ENCODE data around the gene PTCRA. TPM values are rescaled to one million over a fixed set of nuclear protein-coding genes. Genes with fewer than 3 reads are reported as not detected.
A peak's percentile ranks its signal among the peaks of the same experiment; 100 is the strongest.

PTCRA gene
- total and polyA plus RNA-seq, 2 donors from 2014 or later: not detected

GRCh38 chr6:42907336-42907735 is 8.5 kb upstream of the PTCRA start:
- Histone ChIP-seq H3K9me3 (ENCODE audit: control insufficient read depth in 2 of 3, insufficient read depth in 1 of 3, low read length in 3 of 3) (no peaks in the 10 kb centered on the region), H3K4me1 (ENCODE audit: control insufficient read depth in 2 of 3, insufficient read depth in 2 of 3, low read depth in 1 of 3, low read length in 3 of 3) (peaks cover 0 to 3% (median 0%) of the 10 kb centered on the region in 3 donors), H3K36me3 (ENCODE audit: control insufficient read depth in 2 of 3, insufficient read depth in 3 of 3, low read length in 3 of 3) (no peaks in the 10 kb centered on the region), H3K4me3 (ENCODE audit: low read length in 3 of 3) (no peak overlapping the region), H3K27ac (ENCODE audit: low read depth in 2 of 2, low read length in 2 of 2) (no peak overlapping the region), H3K9ac (ENCODE audit: low read length in 3 of 3) (no peak overlapping the region), H3K27me3 (ENCODE audit: control insufficient read depth, insufficient read depth, low read length) (no peaks in the 10 kb centered on the region)
- intact Hi-C loops (cut with DNase I): no loop called here
- TF ChIP-seq CTCF (IDR thresholded peaks at IDR 0.05; ENCODE audit: borderline replicate concordance, extremely low read depth, insufficient read depth): no peak
- FAIRE-seq: no peak
- DNase-seq: peak in 4 of 5 donors; percentile 58 to 81 (median 68)

- intact Hi-C loops (cut with DNase I): no loop called here
- no peak overlapping the region for H3K9ac ChIP-seq (ENCODE audit: low read length in 3 of 3)
- no peak overlapping the region for H3K4me3 ChIP-seq (ENCODE audit: low read length in 3 of 3)
- no peak overlapping the region for H3K27ac ChIP-seq (ENCODE audit: low read depth in 2 of 2, low read length in 2 of 2)
- TF ChIP-seq CTCF (IDR thresholded peaks at IDR 0.05; ENCODE audit: borderline replicate concordance, extremely low read depth, insufficient read depth): no peak
- no peaks in the 10 kb centered on the region for H3K36me3 ChIP-seq (ENCODE audit: control insufficient read depth in 2 of 3, insufficient read depth in 3 of 3, low read length in 3 of 3)
- peaks cover 0 to 3% (median 0%) of the 10 kb centered on the region in 3 donors for H3K4me1 ChIP-seq (ENCODE audit: control insufficient read depth in 2 of 3, insufficient read depth in 2 of 3, low read depth in 1 of 3, low read length in 3 of 3)
- no peaks in the 10 kb centered on the region for H3K9me3 ChIP-seq (ENCODE audit: control insufficient read depth in 2 of 3, insufficient read depth in 1 of 3, low read length in 3 of 3)
- FAIRE-seq: no peak
- no peaks in the 10 kb centered on the region for H3K27me3 ChIP-seq (ENCODE audit: control insufficient read depth, insufficient read depth, low read length)
- no peak for DNase-seq
These were observed 6.0 kb upstream of the PTCRA start for GRCh38 chr6:42909835-42910234.

GRCh38 chr6:42911171-42912021 is 4.5 kb upstream of the PTCRA start:
- Histone ChIP-seq H3K36me3 (ENCODE audit: control insufficient read depth in 2 of 3, insufficient read depth in 3 of 3, low read length in 3 of 3) (no peaks in the 10 kb centered on the region), H3K4me1 (ENCODE audit: control insufficient read depth in 2 of 3, insufficient read depth in 2 of 3, low read depth in 1 of 3, low read length in 3 of 3) (peaks cover 0 to 3% (median 0%) of the 10 kb centered on the region in 3 donors), H3K27me3 (ENCODE audit: control insufficient read depth, insufficient read depth, low read length) (no peaks in the 10 kb centered on the region), H3K4me3 (ENCODE audit: low read length in 3 of 3) (peak overlapping the region in 2 of 3 donors; percentile 20 to 48), H3K9ac (ENCODE audit: low read length in 3 of 3) (no peak overlapping the region), H3K27ac (ENCODE audit: low read depth in 2 of 2, low read length in 2 of 2) (no peak overlapping the region), H3K9me3 (ENCODE audit: control insufficient read depth in 2 of 3, insufficient read depth in 1 of 3, low read length in 3 of 3) (no peaks in the 10 kb centered on the region)
- FAIRE-seq (no peak), DNase-seq (peak in 4 of 5 donors; percentile 59 to 72 (median 67))
- TF ChIP-seq CTCF (IDR thresholded peaks at IDR 0.05; ENCODE audit: borderline replicate concordance, extremely low read depth, insufficient read depth): no peak
- intact Hi-C loops (cut with DNase I): no loop called here
